Heart right ventricle (tissue), 16 donors: ENCODE data around the gene ZNF277. TPM values are rescaled to one million over a fixed set of nuclear protein-coding genes. Genes with fewer than 3 reads are reported as not detected.

Source experiments
- ATAC-seq, 8 donors: fragments of 200-7000 bp; cut with Tn5 transposase; one replicate each; pipeline ENCODE4 v1.9.1; 2020; ENCODE audit warnings: mild to moderate bottlenecking in 8 of 8, moderate library complexity in 8 of 8, moderate number of reproducible peaks in 1 of 8
- DNase-seq, 2 donors: peaks; one replicate each; pipeline ENCODE4 v3.0.0-alpha.2; 2020
- H3K27ac ChIP-seq, 10 donors: fragments of 200-600 bp; sonication (generic) in 2 of 10; one replicate each; pipeline versions ENCODE4 v1.5.0 to v1.8.0; 2020 to 2022; ENCODE audit warnings: mild to moderate bottlenecking in 3 of 10
- H3K27me3 ChIP-seq, 7 donors: fragments of 200-600 bp; one replicate each; pipeline ENCODE4 v1.8.0; 2021 to 2022; ENCODE audit warnings: mild to moderate bottlenecking in 2 of 7
- H3K36me3 ChIP-seq, 9 donors: fragments of 200-600 bp; sonication (generic) in 1 of 9; one replicate each; pipeline versions ENCODE4 v1.5.0 to v1.8.0; 2020 to 2022; ENCODE audit warnings: mild to moderate bottlenecking in 2 of 9
- H3K4me1 ChIP-seq, 9 donors: fragments of 200-600 bp; sonication (generic) in 1 of 9; one replicate each; pipeline versions ENCODE4 v1.5.0 to v1.8.0; 2020 to 2022; ENCODE audit warnings: mild to moderate bottlenecking in 4 of 9
- H3K4me3 ChIP-seq, 10 donors: fragments of 200-600 bp; sonication (generic) in 2 of 10; one replicate each; pipeline versions ENCODE4 v1.5.0 to v1.8.0; 2020 to 2022; ENCODE audit warnings: mild to moderate bottlenecking in 7 of 10, moderate library complexity in 2 of 10
- H3K9me3 ChIP-seq, 11 donors: fragments of 200-600 bp in 10 of 11; sonication (generic) in 2 of 11; one replicate each; pipeline versions ENCODE4 v1.5.0 to v1.8.0; 2013 to 2022; ENCODE audit warnings: mild to moderate bottlenecking in 2 of 11, control low read depth in 1 of 11, moderate library complexity in 1 of 11
- CTCF ChIP-seq, 9 donors: fragments of 200-600 bp; sonication (generic) in 2 of 9; IDR thresholded peaks; one replicate each; pipeline versions ENCODE4 v1.5.0 to v1.8.0; 2021 to 2022; ENCODE audit warnings: antibody characterized with exemption in 9 of 9, mild to moderate bottlenecking in 5 of 9, moderate library complexity in 1 of 9
- WGBS, 2 donors: extraction: QIAGEN DNeasy Blood & Tissue Kit; methylation state at CpG; one replicate each; pipeline ENCODE4 v1.1.7; 2013; ENCODE audit warnings: inconsistent platforms in 1 of 2; 5-methylcytosine and 5-hydroxymethylcytosine counted together
- intact Hi-C, 10 donors: fragments of 100-400 bp; cut with DNase I; formaldehyde crosslinking; loops; one replicate each; pipeline versions ENCODE4 v1.11.1 to v1.14.2; 2022
- polyA plus RNA-seq, 2 donors: library from polyadenylated mRNA; stranded (reverse); fragments of 200-250 nt; gene quantifications; one replicate each; pipeline ENCODE4 v1.2.3, GENCODE V29; 2013
- total RNA-seq, 10 donors: library from RNA; stranded (reverse); fragmentation: NEBNext Ultra II Directional in 3 of 10; extraction: Animal tissue kit (Norgen Biotek cat#: 25700) in 3 of 10; gene quantifications; one replicate each; pipeline versions ENCODE4 v1.2.1 to v1.2.4, GENCODE V29; 2021 to 2023
- donor health status: Arrhythmogenic right ventricular cardiomyopathy.
- donor health status: ischemic (EF 13 %, LVEDD 7.1; RV severe dilation, severe dysfunction).
- donor health status: healthy with polysubstance abuse.
- donor health status: DM: no; HTN: yes; CAD: no.
- donor health status: DM: no; HTN: no; CAD: no.
- donor health status: ischemic (EF 25% LVEDD 6.9; RV normal size, moderate dysfunction).
- donor health status: ischemic (EF 25% LVEDD 5.7; RV mildly dilated, moderate dysfunction).
- donor health status: healthy.
- donor health status: DM: yes; HTN: yes; CAD: no.
- donor health status: Ischemic cardiomyopathy.
- donor health status: ischemic (EF 35%, LVEDD 5.7; RV mildly dilated, moderate dysfunction).
- donor health status: nonischemic (EF 11% LVEDD 7.7; RV severe dilation, severe dysfunction).
- donor health status: DM: yes; HTN: yes; CAD: no.
- donor health status: PGD.
- donor health status: ischemic (EF 29% LVEDD 5.4; RV normal size, mild dysfunction).
- donor health status: nonischemic (EF 23%, LVEDD 6.1; RV moderate dilation, normal function).

Gene ZNF277
- total and polyA plus RNA-seq, 12 donors = 7.7 to 25.7 (median 17.4) TPM

DNA sequence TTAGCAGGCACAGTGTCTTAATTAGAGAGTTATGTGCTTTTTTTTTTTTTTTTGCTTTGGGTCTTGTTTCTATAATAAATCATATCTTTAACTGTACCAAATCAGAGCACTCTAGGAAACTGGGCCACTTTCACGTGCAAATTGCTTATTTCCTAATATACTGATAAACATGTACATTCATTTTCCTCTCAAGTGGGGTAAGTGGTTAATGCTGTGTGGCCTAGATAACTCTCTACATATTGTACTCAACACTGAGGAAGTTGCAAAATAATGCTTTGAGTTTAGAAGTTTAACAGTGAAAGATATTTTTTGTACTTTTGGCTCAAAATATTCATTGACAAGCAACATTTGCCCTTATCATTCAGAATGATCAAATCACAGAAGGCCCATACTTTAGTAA is 127.9 kb downstream of the ZNF277 start:
- intact Hi-C loops = no loop called here
- no peak for ATAC-seq
- H3K36me3 ChIP-seq = peaks cover 0 to 67% (median 4%) of the 10 kb centered on the region in 9 donors
- no peak overlapping the region for H3K4me3 ChIP-seq
- WGBS, 2 donors = 60 to 67% methylated on average over 1 of the region's 1 CpG
- H3K4me1 ChIP-seq = peaks cover 0 to 9% (median 0%) of the 10 kb centered on the region in 9 donors
- H3K27me3 ChIP-seq = no peaks in the 10 kb centered on the region
- H3K27ac ChIP-seq = no peak overlapping the region
- no peak for DNase-seq
- TF ChIP-seq CTCF (IDR thresholded peaks at IDR 0.05) = no peak
- H3K9me3 ChIP-seq = no peaks in the 10 kb centered on the region

- peaks cover 0 to 66% (median 7%) of the 10 kb centered on the region in 9 donors for H3K36me3 ChIP-seq
Measured at GRCh38 chr7:112336261-112336660, 129.8 kb downstream of the ZNF277 start.

GRCh38 chr7:112336936-112337576 is 130.6 kb downstream of the ZNF277 start:
- WGBS, 2 donors = 69 to 78% methylated on average over 8 of the region's 8 CpGs
- H3K4me1 ChIP-seq = peaks cover 0 to 9% (median 0%) of the 10 kb centered on the region in 9 donors
- intact Hi-C loops = no loop called here
- no peak overlapping the region for H3K27ac ChIP-seq
- no peak for TF ChIP-seq CTCF (IDR thresholded peaks at IDR 0.05)
- H3K9me3 ChIP-seq = no peaks in the 10 kb centered on the region
- H3K36me3 ChIP-seq = peaks cover 0 to 70% (median 8%) of the 10 kb centered on the region in 9 donors
- DNase-seq (no peak), ATAC-seq (no peak)
- H3K4me3 ChIP-seq = no peak overlapping the region
- no peaks in the 10 kb centered on the region for H3K27me3 ChIP-seq

More at GRCh38 chr7:112336261-112336660, 129.8 kb downstream of the ZNF277 start:
- H3K27me3 ChIP-seq = no peaks in the 10 kb centered on the region
- no peak for DNase-seq
- H3K4me3 ChIP-seq = no peak overlapping the region
- no peak overlapping the region for H3K27ac ChIP-seq
- ATAC-seq = no peak
- no peaks in the 10 kb centered on the region for H3K9me3 ChIP-seq
- no peak for TF ChIP-seq CTCF (IDR thresholded peaks at IDR 0.05)
- peaks cover 0 to 9% (median 0%) of the 10 kb centered on the region in 9 donors for H3K4me1 ChIP-seq
- intact Hi-C loops = no loop called here
- WGBS, 2 donors = 97 to 98% methylated on average over 2 of the region's 2 CpGs

- DNase-seq = no peak
- Histone ChIP-seq H3K4me1 (peaks cover 0 to 9% (median 0%) of the 10 kb centered on the region in 9 donors), H3K9me3 (no peaks in the 10 kb centered on the region), H3K27ac (no peak overlapping the region), H3K4me3 (no peak overlapping the region), H3K27me3 (no peaks in the 10 kb centered on the region), H3K36me3 (peaks cover 0 to 77% (median 16%) of the 10 kb centered on the region in 9 donors)
- intact Hi-C loops = no loop called here
- TF ChIP-seq CTCF (IDR thresholded peaks at IDR 0.05) = no peak
- no peak for ATAC-seq
- 92 to 97% methylated on average over 2 of the region's 2 CpGs for WGBS, 2 donors
Measured at GRCh38 chr7:112337892-112338291, 131.4 kb downstream of the ZNF277 start.
